Activated CD8-positive, alpha-beta T cell treated with anti-CD3 and anti-CD28 coated beads for 36 hours (primary cell): ENCODE measurements around the gene CMTM6. TPM values are rescaled to one million over a fixed set of nuclear protein-coding genes. Genes with fewer than 3 reads are reported as not detected.
"Not testable (repeated sequence)": the region's sequence is repeated elsewhere in the genome, so short reads cannot be mapped to it uniquely, and the experiment has no call there.

Experiments
- ATAC-seq: fragments of 200-7000 bp; cut with Tn5 transposase; one replicate; pipeline ENCODE4 v1.10.0; 2021; ENCODE audit warnings: mild to moderate bottlenecking, moderate library complexity
- CTCF ChIA-PET: fragments of 350-600 bp; sonication (Branson Sonifier 250); formaldehyde crosslinking; loops from one replicate; lab custom pipeline; 2021; ENCODE audit warnings: antibody characterized with exemption; lab: Charles Lee
- POLR2A ChIA-PET: fragments of 350-600 bp; sonication (Branson Sonifier 250); formaldehyde crosslinking; loops from one replicate; lab custom pipeline; 2021; ENCODE audit warnings: antibody characterized with exemption; lab: Charles Lee
- DNase-seq: peaks from one replicate; pipeline ENCODE4 v3.0.0-alpha.2; 2020
- H3K27ac Mint-ChIP-seq: one replicate; pipeline ENCODE4 v1.8.0; 2021; ENCODE audit warnings: mild to moderate bottlenecking, mixed read lengths
- H3K27me3 Mint-ChIP-seq: one replicate; pipeline ENCODE4 v1.8.0; 2021; ENCODE audit warnings: mixed read lengths
- H3K36me3 Mint-ChIP-seq: one replicate; pipeline ENCODE4 v1.8.0; 2021; ENCODE audit warnings: low read depth, mixed read lengths
- H3K4me1 Mint-ChIP-seq: one replicate; pipeline ENCODE4 v1.8.0; 2021; ENCODE audit warnings: low read depth, mixed read lengths
- H3K4me3 Mint-ChIP-seq: one replicate; pipeline ENCODE4 v1.8.0; 2021; ENCODE audit warnings: mild to moderate bottlenecking, moderate library complexity, mixed read lengths
- H3K9me3 Mint-ChIP-seq: one replicate; pipeline ENCODE4 v1.8.0; 2021; ENCODE audit warnings: mixed read lengths
- CTCF ChIP-seq: fragments of 200-600 bp; IDR thresholded peaks from one replicate; pipeline ENCODE4 v1.8.0; 2022; ENCODE audit warnings: antibody characterized with exemption, mild to moderate bottlenecking
- intact Hi-C: fragments of 100-400 bp; cut with micrococcal nuclease; formaldehyde crosslinking; loops from one replicate; pipeline ENCODE4 v1.10.0; 2022
- total RNA-seq, 2 experiments: library from RNA; stranded (reverse); gene quantifications; one replicate each; pipeline ENCODE4 v1.2.3, GENCODE V29; 2021

Gene CMTM6
- total RNA-seq, 2 experiments from 2014 or later = 49.8 to 50.1 TPM

GRCh38 chr3:32531010-32531647 is 28.5 kb upstream of the CMTM6 start:
- peaks cover 10% of the 10 kb centered on the region for H3K4me1 Mint-ChIP-seq
- TF ChIP-seq CTCF = no peak
- no peak overlapping the region for H3K4me3 Mint-ChIP-seq
- H3K36me3 Mint-ChIP-seq = peaks cover 32% of the 10 kb centered on the region
- no peaks in the 10 kb centered on the region for H3K9me3 Mint-ChIP-seq
- ChIA-PET CTCF (interaction anchor here (1.1 to 1.6 kb wide), 2 partner anchors 21 to 23 kb away, joined by 3 to 7 read pairs; no protein-coding TSS in a partner anchor), POLR2A (interaction anchor here (0.9 kb wide), 1 partner anchor 11 kb away, joined by 3 read pairs; no protein-coding TSS in a partner anchor)
- intact Hi-C loops = no loop called here
- no peaks in the 10 kb centered on the region for H3K27me3 Mint-ChIP-seq
- DNase-seq (no peak), ATAC-seq (peak; percentile 86)
- H3K27ac Mint-ChIP-seq = peak overlapping the region; percentile 75

GRCh38 chr3:32525720-32526119 is 23.1 kb upstream of the CMTM6 start:
- DNase-seq = no peak
- H3K9me3 Mint-ChIP-seq = no peaks in the 10 kb centered on the region
- peaks cover 2% of the 10 kb centered on the region for H3K4me1 Mint-ChIP-seq
- TF ChIP-seq CTCF = no peak
- intact Hi-C loops = no loop called here
- ChIA-PET POLR2A (no interaction called here), CTCF (interaction anchor here (3.2 kb wide), 1 partner anchor 15 kb away, joined by 9 read pairs; no protein-coding TSS in a partner anchor)
- H3K4me3 Mint-ChIP-seq = no peak overlapping the region
- H3K27me3 Mint-ChIP-seq = no peaks in the 10 kb centered on the region
- H3K36me3 Mint-ChIP-seq = peaks cover 29% of the 10 kb centered on the region
- ATAC-seq = no peak
- H3K27ac Mint-ChIP-seq = no peak overlapping the region

GRCh38 chr3:32522682-32523081 is 20.0 kb upstream of the CMTM6 start:
- DNase-seq (no peak), ATAC-seq (no peak)
- no peak for TF ChIP-seq CTCF
- H3K36me3 Mint-ChIP-seq = peaks cover 15% of the 10 kb centered on the region
- ChIA-PET CTCF (interaction anchor here (0.7 to 2.3 kb wide), 2 partner anchors 13 to 106 kb away, joined by 3 to 8 read pairs; no protein-coding TSS in a partner anchor), POLR2A (no interaction called here)
- intact Hi-C loops = no loop called here
- no peaks in the 10 kb centered on the region for H3K4me1 Mint-ChIP-seq
- no peak overlapping the region for H3K4me3 Mint-ChIP-seq
- no peaks in the 10 kb centered on the region for H3K9me3 Mint-ChIP-seq
- no peak overlapping the region for H3K27ac Mint-ChIP-seq
- H3K27me3 Mint-ChIP-seq = no peaks in the 10 kb centered on the region

GRCh38 chr3:32518921-32519320 is 16.3 kb upstream of the CMTM6 start:
- CTCF ChIA-PET, ATAC-seq, intact Hi-C loops, H3K27ac Mint-ChIP-seq, H3K27me3 Mint-ChIP-seq, H3K4me3 Mint-ChIP-seq, DNase-seq, H3K4me1 Mint-ChIP-seq, H3K9me3 Mint-ChIP-seq, H3K36me3 Mint-ChIP-seq: not testable (repeated sequence)
- POLR2A ChIA-PET = interaction anchor here (0.5 kb wide), 1 partner anchor 117 kb away, joined by 3 read pairs; no protein-coding TSS in a partner anchor

- H3K27ac Mint-ChIP-seq, intact Hi-C loops, POLR2A ChIA-PET, CTCF ChIA-PET, H3K9me3 Mint-ChIP-seq, H3K36me3 Mint-ChIP-seq, DNase-seq, H3K27me3 Mint-ChIP-seq, H3K4me3 Mint-ChIP-seq, H3K4me1 Mint-ChIP-seq, ATAC-seq: not testable (repeated sequence)
Measured at GRCh38 chr3:32516751-32517150, 14.1 kb upstream of the CMTM6 start.

- H3K9me3 Mint-ChIP-seq = no peaks in the 10 kb centered on the region
- no peaks in the 10 kb centered on the region for H3K27me3 Mint-ChIP-seq
- intact Hi-C loops = loop anchor here (5.0 kb wide), 1 partner anchor 156 kb away; no protein-coding TSS in a partner anchor
- no peak for ATAC-seq
- no peaks in the 10 kb centered on the region for H3K36me3 Mint-ChIP-seq
- H3K27ac Mint-ChIP-seq = no peak overlapping the region
- no peak overlapping the region for H3K4me3 Mint-ChIP-seq
- DNase-seq = no peak
- H3K4me1 Mint-ChIP-seq = peaks cover 2% of the 10 kb centered on the region
- TF ChIP-seq CTCF = no peak
- POLR2A ChIA-PET = no interaction called here
- CTCF ChIA-PET = interaction anchor here (0.8 to 2.1 kb wide), 4 partner anchors 14 to 154 kb away, joined by 3 to 9 read pairs (median 6); no protein-coding TSS in a partner anchor
Measured at GRCh38 chr3:32511005-32511404, 8.4 kb upstream of the CMTM6 start.
